NCI-H2171 (cell line): ENCODE data around the gene TK2.

Experiments
- DNase-seq: peaks from one replicate; lab custom pipeline; 2025; lab: John Stamatoyannopoulos, UW

The TK2 gene

DNA sequence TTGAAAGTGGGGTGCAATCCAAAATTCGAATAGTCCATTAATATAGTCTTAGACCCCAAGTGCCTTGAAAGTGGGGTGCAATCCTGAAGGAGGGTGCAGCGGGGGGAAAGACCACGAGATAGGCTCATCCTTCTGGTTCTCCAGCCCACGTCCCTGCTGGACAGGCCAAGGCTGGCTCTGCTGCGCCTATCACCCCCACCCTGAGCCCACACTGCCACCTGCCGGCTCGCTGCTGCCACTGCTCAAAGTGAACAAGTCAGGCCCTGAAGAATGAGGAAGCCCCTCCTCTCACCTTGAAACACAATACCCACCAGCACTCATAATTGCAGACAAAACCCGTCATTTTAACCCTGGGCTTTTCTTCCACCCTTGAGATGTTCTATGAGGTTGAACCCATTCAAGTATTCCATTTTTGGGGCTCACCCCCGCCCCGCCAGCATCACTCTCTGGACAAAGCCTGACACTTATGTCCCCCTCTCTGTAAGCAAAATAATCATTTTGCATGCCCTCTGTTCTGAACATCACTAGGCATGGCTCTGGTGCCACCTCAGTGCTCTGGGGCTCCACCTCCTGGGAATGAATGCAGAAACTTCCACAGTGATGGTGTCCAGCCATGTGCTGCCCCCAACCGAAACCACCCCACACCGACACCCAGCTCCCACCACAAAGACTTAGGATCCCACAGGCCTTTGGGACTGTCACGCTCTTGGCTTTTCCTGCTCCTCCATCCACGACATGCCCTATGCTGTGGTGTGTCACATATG is 66.1 kb downstream of the TK2 start:
- DNase-seq: peak; percentile 56

DNA sequence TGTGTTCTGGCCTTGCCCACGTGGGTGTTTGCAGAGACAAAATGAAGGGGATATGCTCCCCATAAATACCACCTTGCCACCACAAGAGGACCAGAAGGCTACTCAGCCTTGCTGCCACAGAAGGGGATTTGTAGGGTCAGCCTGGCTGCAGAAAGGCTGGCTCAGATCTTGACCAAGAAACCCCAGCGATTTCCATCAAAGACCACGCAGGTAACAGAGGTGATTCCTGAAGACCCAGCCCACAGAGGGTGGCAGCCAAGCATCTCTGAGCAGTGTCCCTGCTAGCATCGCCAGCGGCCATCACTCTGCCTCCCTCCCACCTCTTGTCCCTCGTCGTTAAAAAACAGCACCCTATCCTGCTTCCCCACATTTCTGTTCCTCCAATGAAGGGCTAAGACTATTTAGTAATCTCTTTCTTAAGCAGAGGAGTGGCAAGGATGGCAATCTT is 68.0 kb downstream of the TK2 start:
- DNase-seq: no peak

DNA sequence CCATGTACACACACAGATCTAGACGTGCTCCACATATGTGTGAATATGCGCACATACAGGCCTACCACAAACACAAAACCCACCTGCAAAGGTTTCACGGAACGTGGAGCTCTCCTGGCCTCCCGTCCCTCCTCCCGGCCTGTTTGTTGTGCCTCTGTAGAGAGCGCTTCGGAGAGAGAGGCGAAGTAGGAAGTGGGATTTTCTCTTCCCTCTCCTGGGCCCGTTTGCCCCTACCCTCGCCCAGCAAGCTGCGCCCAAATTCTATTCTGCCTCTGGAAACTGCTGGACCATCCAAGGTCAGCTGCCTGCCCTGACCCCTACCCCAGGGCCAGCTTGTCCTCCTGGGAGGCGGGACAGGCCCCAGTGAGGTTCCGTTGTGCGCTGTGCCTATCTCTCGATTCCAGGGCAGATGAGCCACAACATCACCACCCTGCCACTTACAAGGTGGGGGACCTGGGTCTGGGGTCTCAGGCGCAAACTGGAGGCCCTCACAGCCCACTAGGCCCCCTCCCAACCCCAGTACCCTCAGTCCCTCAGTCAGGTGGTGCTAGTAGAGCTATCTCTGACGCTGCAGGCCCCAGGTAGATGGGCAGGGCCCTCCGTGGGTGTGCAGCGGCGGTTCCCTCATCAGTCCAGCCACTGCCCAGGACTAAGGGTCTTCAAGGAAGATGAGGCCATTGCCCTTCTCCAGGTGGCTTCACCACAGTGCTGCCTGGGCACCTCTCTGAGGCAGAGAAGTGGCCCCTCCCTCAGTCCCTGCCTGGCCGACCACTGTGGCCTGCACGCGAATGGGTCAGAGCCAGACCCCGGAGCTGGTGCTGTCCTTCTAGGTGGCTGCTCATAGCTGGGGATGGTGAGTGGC is 68.6 kb downstream of the TK2 start:
- no peak for DNase-seq

DNA sequence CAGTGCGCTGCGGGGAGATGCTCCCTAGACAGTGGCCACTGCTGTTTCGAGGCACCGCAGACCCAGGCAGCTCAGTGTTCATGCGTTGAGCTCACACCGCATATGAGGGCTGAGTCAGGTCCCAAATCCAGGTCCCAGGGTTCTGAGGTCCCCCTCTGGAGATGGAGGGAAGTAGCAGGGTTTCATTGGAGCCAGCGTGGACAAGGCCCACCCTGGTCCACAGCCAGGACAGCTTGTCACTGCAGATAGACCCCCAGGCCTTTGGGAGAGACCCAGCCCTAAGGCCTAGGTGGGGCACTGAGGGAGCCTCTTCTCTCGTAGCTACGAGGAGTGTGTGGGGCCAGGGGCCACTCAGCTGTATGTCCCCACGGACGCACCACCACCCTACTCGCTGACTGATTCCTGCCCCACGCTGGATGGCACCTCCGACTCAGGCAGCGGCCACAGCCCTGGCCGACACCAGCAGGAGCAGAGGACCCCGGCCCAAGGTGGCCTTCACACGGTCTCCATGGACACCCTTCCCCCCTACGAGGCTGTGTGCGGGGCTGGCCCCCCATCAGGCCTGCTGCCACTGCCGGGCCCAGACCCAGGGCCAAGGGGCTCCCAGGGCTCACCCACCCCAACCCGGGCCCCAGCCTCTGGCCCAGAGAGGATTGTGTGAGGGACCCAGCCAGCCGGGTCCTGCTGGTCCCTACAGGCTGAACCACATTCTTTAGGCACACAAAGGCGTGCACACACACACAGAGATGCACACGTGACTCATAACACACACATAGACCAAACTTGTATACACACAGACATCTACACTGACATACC is 69.4 kb downstream of the TK2 start:
- no peak for DNase-seq

DNA sequence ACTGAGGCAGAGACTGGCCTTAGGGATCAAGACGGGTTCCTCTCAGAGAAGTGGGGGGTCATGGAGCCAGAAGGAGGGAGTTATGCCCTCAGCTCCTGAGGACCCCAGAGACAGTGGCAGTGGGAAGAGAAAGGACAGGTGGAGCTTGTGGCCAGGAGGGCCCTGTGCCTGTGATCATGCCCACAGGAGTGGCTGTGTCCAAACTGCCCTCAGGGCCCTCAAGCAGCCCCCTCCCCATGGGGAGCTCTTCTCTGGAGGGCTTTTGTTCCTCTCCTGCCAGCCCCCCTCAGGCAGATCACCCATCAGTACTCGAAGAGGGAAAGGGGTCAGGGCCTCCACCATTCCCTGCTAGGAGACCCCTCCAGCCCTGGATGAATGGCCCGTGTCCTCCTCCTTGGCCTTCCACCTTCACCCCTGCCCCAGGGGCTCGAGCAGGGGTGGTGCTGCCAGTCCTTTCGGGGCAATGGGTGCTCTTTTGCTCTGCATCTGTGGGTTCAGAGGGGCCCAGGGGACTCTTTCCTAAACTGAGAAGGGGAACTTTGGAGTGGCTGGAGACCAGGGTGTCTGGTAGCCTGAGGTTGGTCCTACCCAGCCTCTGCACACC is 70.2 kb downstream of the TK2 start:
- DNase-seq: no peak

DNA sequence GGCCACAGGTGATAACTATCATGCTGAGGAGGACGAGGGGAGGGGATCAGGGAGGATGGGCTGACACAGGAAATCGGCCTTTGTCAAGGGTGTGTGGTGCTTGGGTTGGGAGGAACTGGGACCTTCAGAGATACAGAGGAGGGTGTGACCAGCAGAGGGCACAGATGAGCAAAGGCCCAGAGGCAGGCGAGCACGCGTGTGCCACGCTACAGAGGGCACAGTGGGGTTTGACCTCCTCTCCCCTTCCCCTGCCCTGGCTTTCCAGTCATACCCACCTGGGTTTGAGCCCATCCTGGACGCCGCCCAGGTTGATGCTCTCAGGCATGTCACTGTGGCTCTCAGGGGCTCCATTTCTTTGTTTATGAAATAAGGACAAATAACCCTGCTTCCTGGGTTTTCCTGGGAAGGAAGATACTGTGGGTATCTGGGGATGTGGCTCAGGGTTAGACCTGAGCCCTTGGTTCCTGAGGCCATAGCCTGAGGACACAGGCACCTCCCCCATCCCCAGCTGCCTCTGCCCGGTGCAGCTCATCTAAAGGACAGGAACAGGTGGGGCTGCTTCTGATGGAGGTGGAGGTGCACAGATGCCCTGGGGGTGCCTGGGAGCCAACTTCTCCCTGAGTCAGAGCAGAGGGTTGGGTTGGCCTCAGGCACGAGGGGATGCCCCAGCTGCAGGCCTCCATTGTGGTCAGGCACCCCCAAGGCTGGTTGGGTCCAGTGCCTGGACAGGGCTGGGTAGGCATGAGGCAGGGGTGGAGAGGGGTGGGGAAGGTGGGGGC is 71.0 kb downstream of the TK2 start:
- DNase-seq: peak; percentile 18

DNA sequence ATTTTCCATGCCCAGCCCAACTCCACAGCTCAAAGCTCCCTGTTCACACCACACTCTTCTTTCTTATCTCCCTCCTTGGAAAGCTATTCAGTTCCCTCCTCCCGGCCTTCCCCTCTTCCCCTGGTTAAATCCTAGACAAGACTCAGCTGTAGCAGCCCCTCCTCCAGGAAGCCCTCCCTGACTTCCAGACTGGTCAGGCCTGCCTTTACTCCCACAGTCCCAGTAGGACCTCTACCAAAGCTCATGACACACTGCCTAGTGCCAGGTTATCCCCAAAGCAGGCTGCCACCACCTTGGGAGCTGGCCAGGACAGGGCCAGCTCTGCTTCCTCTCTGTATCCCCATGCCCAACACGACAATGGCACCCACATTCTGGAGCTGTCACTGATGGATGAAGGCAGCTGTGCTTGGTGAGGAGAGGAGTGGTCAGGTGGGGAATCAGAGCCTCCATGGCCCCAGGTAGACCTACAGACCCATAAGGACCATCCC is 72.8 kb downstream of the TK2 start:
- no peak for DNase-seq

DNA sequence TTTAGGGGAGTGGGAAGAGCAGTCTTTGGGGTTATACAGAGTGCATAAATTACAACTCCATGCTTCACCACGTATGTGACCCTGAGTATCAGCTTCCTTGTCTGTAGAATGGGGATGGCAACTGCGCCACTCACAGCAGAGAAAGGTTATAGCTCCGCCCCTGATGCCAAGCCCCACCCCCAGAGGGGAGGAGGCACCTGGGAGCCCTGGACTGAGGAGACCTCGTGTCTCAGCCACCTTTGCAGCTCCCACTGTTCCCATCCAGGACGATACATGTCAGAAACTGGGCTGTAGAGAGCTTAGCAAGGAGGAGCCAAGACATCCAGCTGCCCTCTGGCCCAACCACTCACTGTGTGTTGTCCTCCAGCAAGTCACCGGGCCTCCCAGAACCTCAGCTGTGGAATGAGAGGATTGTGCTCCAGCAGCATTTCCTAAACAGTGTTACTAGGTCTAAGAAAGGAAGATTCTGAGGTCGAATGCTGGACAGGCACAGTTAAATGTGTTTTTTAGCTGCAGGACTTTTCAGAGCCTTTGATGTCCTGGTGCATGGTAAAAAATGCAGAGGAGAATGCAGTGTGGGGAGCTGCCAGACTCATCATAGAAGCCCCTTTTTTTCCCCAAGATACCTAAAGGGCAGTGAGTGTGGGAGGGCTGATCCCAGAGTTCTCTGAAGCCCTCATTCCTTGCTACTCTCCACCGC is 73.4 kb downstream of the TK2 start:
- DNase-seq: no peak

DNA sequence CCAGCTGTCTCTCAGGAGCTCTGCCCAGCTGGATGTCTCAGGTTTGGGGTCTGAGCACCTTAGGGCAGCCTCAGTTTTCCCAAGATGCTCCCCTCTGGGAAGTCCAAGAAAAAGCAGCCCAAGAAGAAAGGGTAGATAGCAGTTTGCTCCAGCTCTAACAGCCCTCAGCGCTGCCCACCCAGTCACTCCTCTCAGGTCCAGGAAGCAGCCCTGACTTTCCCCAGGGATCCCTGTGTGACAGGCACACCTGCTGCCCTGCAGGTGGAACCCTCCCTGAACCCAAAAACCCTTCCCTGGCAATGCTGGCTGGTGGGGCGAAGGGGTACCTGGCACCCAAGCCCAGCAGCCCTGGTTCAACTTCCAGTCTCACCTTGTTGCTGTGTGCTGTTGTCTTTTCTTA is 74.7 kb downstream of the TK2 start:
- DNase-seq: no peak

DNA sequence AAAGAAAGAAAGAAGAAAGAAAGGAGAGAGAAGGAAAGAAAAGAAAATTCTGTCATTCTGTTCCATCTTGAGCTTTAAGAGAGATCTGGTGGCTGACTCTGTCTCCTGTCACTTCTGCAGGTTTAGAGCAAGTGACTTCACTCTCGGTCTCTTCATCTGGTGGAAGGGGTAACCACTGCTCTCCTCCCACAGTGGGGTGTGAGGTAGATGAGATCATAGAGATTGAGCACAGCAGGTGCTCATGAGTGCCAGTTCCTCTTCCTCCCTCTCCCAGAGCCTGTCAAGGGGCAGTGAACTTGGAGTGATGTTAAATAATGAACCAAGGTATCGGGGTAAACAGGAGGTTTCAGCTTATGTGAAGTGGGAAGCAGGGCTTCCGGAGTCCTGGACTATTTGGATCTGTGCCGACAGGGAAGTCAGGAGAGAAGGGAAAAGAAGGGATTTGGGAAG is 75.1 kb downstream of the TK2 start:
- DNase-seq: no peak

DNA sequence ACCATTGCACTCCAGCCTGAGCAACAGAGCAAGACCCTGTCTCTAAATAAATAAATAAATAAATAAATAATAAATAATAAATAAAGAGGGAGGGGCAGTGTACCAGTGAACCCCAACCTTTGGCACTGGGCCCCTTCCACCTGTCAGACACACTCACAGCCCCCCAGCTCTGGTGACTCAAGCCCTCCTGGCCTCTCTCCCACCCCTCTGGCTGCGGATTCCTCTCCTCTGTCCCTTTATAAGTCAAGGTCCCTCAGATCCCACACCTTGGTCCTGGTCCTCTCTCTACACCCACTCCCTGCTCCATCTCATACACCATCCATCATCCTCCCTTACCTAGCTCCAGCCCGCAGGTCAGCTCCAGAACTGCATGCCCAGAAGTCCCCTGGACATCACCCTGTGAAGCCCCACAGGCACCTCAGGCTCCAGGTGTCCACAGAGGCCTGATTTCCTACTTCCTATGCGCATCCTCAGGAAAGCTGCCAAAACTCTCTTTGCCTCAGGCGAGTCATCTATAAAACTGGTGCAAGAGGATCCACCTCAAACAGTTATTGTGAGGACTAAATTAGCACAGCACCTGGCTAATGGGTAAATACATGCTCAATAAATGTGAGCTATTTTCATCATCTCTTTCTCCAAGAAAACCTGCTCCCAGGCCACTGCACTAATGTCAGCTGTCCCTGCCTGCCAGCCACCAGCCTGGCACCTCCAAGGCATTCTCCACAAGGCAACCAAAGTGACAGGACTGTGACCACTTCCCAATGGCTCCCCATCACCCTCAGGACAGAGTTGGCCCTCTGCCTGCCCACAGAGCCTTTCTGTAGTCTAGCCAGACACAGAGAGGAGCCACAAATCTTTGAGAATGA is 76.0 kb downstream of the TK2 start:
- no peak for DNase-seq

DNA sequence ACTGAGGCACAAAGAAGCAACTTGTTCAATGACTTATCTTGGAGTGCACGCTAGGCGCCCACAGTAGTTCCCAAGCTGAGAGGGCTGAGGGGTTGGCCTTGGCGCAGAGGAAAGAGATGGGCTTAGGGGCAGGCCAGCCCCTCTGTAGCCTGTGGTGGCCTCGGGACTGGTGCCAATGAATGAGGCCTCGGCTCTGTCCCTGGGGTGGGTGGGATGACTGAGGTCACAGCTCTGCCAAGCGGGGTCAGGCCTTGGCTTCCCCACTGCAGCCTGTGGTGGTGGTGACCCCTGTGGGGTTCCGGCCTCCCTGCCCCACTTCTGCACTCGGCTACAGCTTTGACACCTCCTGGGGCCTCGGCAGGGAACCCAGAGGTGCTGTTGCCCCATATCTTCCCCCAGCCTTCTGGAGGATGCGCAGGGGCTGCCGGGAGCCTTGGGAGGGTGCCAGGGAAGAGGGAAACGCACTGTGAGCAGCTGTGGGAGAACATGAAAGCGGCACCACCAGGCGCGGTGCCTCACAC is 76.8 kb downstream of the TK2 start:
- DNase-seq: peak; percentile 33

DNA sequence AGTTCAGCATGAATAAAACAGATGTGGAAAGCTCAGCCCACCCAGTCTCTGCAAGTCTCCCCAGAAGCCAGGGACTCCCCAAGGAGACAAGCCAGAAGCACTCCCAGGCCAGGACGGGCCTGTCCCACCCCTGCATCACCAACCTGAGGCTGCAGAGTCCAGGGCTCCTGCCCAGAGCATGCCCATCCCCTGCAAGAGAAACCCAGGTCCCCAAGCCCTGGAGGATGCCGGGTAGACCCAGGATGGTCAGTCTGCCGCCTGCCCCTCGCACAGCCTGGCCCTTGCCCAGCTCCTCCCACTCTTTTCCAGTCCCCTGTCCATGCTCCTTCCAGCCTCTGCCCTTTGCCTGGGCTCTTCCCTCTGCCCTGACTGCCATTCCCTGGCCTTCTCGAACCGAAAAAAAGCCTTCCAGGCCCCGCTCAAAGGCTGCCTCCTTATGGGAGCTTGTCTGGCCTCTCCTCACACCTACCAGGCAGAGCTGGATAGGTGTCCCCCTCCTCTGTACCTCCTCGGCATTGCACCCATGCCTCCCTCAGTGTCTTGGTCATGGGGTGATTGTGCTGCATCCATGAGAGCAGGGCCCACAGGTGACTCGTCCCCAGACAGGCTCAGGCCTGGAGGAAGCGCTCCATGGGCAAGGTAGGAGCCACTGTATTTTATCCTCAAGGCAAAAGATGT is 78.1 kb downstream of the TK2 start:
- DNase-seq: no peak

DNA sequence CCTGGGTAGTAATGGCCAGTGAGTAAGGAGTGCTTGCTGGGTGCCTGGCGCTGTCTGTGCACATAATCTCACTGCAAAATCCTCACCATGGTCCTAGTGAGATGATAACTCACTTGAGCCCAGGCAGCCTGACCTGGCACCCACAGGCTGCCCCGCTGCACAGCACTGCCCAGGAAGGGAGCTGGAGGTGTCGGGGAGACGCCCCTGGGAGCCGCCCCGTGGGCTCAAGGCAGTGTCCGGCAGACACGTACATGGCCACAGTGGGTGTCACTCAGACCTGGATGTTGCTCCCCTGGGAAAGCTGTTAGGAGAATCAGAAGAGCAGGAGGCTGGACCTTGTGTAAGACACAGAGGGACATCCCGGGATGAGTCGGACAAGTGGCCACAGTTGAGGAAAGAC is 78.7 kb downstream of the TK2 start:
- DNase-seq: no peak

DNA sequence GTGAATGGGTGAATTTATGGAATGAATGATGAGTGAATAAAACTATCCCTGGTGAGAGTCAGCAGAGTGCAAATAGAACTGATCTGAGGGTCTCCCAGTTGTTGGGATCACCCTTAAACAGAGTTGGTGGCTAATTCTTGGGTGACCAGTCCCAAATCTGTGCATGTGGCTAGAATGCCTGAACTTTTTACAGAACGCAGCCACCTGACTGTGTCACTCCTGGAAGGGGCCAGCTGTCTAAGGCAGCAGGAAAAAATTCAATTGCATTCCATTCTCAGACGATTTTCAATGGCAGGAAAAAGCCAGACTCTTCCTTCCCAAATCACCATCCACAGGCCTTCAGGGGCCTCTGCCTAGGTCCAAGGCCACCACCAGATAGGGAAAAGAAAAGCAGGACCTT is 79.4 kb downstream of the TK2 start:
- DNase-seq: no peak

DNA sequence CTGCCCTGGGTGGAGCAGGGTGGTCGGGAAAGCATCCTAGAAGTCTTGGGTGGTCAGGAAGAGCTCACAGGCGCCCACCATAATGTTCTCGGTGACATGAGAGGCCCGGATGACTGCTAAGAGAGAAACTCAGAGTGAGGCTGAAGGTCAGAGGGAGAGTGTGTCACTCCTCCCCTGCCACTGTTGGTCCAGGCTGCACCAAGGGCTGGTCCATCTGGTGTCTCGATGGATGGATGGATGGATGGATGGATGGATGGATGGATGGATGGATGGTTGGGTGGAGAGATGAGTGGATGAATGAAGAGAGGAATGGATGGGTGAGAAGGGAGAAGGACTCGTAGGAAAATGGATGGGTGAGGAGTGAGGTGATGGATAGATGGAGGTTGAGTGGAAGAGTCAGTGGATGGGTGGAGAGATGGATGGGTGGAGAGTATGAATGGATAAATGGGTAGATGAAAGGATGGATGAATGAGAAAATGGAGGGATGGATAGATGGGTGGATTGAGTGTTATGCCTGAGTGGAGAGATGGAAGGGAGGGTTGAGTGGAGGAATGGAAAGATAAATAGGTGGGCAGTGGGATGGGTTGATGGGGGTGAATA is 79.9 kb downstream of the TK2 start:
- DNase-seq: no peak

DNA sequence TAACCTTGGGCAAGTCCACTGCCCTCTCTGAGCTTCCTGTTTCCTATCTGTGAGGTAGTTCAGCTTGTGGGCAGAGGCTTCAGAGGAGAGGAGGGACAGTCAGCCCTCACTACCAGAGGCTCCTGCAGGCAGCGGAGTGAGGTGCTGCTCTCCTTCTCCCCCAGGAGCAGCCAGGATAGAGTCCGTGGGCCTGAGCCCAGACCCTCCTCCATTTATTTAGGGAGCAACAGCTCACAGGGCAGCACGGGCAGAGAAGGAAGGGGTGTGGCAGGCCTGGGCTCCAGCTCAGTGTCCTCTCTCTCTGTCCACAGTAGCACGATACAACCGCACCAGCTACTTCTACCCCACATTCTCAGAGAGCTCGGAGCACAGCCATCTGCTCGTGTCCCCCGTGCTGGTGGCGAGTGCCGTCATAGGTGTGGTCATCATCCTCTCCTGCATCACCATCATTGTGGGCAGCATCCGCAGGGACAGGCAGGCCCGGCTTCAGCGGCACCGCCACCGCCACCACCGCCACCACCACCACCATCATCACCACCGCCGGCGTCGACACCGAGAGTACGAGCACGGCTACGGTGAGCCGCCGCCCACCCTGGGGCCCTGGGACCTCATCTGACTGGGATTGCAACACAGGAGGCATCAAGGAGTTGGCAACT is 80.5 kb downstream of the TK2 start:
- DNase-seq: no peak
